Measurements from ENCODE around the gene KCNT1.

KCNT1 gene

GRCh38 chr9:135758870-135759269 is 56.9 kb downstream of the KCNT1 start:
- DNase-seq (ENCODE audit: low read depth): no peak
- TF ChIP-seq MAX (IDR thresholded peaks at IDR 0.05; ENCODE audit: low read depth, low read length): no peak
- TF ChIP-seq POLR2A (IDR thresholded peaks at IDR 0.05; ENCODE audit: extremely low read depth, insufficient read length): no peak
- no peak for TF ChIP-seq MYC (IDR thresholded peaks at IDR 0.05; ENCODE audit: low read depth, low read length)
- TF ChIP-seq CTCF (IDR thresholded peaks at IDR 0.05; ENCODE audit: low read depth, low read length): no peak
- H3K4me3 ChIP-seq (ENCODE audit: low read depth, low read length): no peak overlapping the region

- DNase-seq (ENCODE audit: low read depth): no peak
- no peak overlapping the region for H3K4me3 ChIP-seq (ENCODE audit: low read depth, low read length)
- TF ChIP-seq POLR2A (IDR thresholded peaks at IDR 0.05; ENCODE audit: extremely low read depth, insufficient read length) (no peak), MAX (IDR thresholded peaks at IDR 0.05; ENCODE audit: low read depth, low read length) (no peak), MYC (IDR thresholded peaks at IDR 0.05; ENCODE audit: low read depth, low read length) (no peak), CTCF (IDR thresholded peaks at IDR 0.05; ENCODE audit: low read depth, low read length) (no peak)
Measured at GRCh38 chr9:135759676-135760300, 57.8 kb downstream of the KCNT1 start.

- no peak for TF ChIP-seq POLR2A (IDR thresholded peaks at IDR 0.05; ENCODE audit: extremely low read depth, insufficient read length)
- no peak for TF ChIP-seq MYC (IDR thresholded peaks at IDR 0.05; ENCODE audit: low read depth, low read length)
- TF ChIP-seq MAX (IDR thresholded peaks at IDR 0.05; ENCODE audit: low read depth, low read length): no peak
- TF ChIP-seq CTCF (IDR thresholded peaks at IDR 0.05; ENCODE audit: low read depth, low read length): no peak
- no peak overlapping the region for H3K4me3 ChIP-seq (ENCODE audit: low read depth, low read length)
- no peak for DNase-seq (ENCODE audit: low read depth)
Measured at GRCh38 chr9:135760465-135760864, 58.5 kb downstream of the KCNT1 start.

GRCh38 chr9:135761150-135761844 is 59.3 kb downstream of the KCNT1 start:
- DNase-seq (ENCODE audit: low read depth): no peak
- H3K4me3 ChIP-seq (ENCODE audit: low read depth, low read length): no peak overlapping the region
- no peak for TF ChIP-seq MYC (IDR thresholded peaks at IDR 0.05; ENCODE audit: low read depth, low read length)
- TF ChIP-seq MAX (IDR thresholded peaks at IDR 0.05; ENCODE audit: low read depth, low read length): no peak
- TF ChIP-seq POLR2A (IDR thresholded peaks at IDR 0.05; ENCODE audit: extremely low read depth, insufficient read length): no peak
- no peak for TF ChIP-seq CTCF (IDR thresholded peaks at IDR 0.05; ENCODE audit: low read depth, low read length)

- H3K4me3 ChIP-seq (ENCODE audit: low read depth, low read length): no peak overlapping the region
- DNase-seq (ENCODE audit: low read depth): no peak
- no peak for TF ChIP-seq MAX (IDR thresholded peaks at IDR 0.05; ENCODE audit: low read depth, low read length)
- TF ChIP-seq CTCF (IDR thresholded peaks at IDR 0.05; ENCODE audit: low read depth, low read length): no peak
- no peak for TF ChIP-seq POLR2A (IDR thresholded peaks at IDR 0.05; ENCODE audit: extremely low read depth, insufficient read length)
- TF ChIP-seq MYC (IDR thresholded peaks at IDR 0.05; ENCODE audit: low read depth, low read length): no peak
Measured at GRCh38 chr9:135761845-135762168, 59.8 kb downstream of the KCNT1 start.
